ENCODE data around the gene GASK1B. TPM values are rescaled to one million over a fixed set of nuclear protein-coding genes. Genes with fewer than 3 reads are reported as not detected.

The GASK1B gene
- total and polyA plus RNA-seq, 10 donors = 2.9 to 51.3 (median 29.4) TPM

DNA sequence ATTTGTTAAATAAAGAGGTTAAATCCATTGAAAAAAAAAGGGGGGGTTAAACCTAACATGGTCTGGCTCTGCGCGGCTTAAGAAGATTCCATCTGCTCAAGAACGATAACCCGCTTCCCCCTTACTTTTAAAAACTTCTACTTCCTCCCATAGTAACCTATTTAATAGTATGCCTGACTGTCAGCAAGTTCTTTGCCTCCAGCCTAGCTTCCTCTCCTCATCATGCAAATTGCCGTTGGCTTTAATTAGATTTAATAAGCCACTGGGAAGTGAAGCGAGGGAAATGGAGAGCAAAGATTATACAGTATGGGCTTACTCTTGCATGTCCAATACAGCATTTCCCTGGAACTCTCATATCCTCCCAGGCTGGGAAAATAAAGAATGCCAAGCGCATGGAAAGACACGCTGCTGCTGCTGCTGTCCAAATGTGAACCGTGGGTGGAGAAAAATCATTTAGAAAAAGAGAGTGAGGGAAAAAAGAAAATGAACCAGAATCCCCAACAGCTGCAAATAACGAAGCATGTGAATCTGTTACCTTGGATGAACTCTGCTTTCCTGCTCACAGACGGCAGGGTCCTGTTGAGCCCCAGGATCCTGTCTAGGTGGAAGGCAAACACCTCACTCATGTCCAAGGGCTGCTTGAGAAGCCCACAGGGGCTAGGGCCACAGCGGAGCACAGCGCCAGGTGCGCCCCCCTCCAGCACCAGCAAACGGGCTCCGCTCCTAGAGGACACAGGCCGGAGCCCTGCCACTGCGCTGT is 2.7 kb downstream of the GASK1B start:
- peaks cover 0 to 71% (median 15%) of the 10 kb centered on the region in 6 donors for H3K4me1 ChIP-seq
- H3K27me3 ChIP-seq (replicated peaks in 1 of 7) = peaks cover 0 to 29% (median 11%) of the 10 kb centered on the region in 7 donors
- no peak for DNase-seq
- 7 to 28% (median 18%) methylated on average over 13 to 18 of the region's 18 CpGs for WGBS, 5 donors
- H3K4me3 ChIP-seq = peak overlapping the region in 7 of 8 donors; percentile 32 to 69 (median 44)
- H3K9me3 ChIP-seq = no peaks in the 10 kb centered on the region
- TF ChIP-seq POLR2A (IDR thresholded peaks at IDR 0.05) (no peak), POLR2AphosphoS5 (IDR thresholded peaks at IDR 0.05) (peak in 2 of 3 donors; percentile 51 to 55)
- H3K27ac ChIP-seq = peak overlapping the region; percentile 1 to 81 (median 72)
- intact Hi-C loops (cut with DNase I; ENCODE audit: low total_unique reads) = loop anchor here (10.0 kb wide), 1 partner anchor 175 kb away; no protein-coding TSS in a partner anchor
- H3K36me3 ChIP-seq = no peaks in the 10 kb centered on the region

DNA sequence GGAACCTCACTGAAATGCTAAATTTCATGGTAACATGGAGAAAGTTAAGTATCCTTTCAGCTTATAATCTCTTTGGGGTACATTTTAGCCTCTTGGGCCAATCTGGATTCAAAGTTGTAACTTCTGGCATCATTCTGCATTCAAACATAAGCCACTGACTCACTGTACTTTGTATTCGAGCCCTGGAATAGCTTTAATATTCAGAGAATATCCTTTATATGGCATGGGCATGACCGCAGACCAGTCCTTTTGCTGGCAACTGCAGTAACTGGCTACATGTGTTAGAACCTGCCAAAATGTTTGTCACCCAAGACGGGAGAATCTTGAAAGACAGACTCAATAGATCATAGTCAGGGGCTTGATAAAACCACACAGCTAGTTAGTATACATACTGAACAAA is 3.3 kb downstream of the GASK1B start:
- H3K4me1 ChIP-seq = peaks cover 0 to 67% (median 18%) of the 10 kb centered on the region in 6 donors
- H3K36me3 ChIP-seq = no peaks in the 10 kb centered on the region
- DNase-seq = no peak
- peak overlapping the region in 7 of 8 donors; percentile 1 to 69 (median 44) for H3K4me3 ChIP-seq
- intact Hi-C loops (cut with DNase I; ENCODE audit: low total_unique reads) = no loop called here
- peaks cover 0 to 29% (median 11%) of the 10 kb centered on the region in 7 donors for H3K27me3 ChIP-seq (replicated peaks in 1 of 7)
- TF ChIP-seq, protein P1, sequence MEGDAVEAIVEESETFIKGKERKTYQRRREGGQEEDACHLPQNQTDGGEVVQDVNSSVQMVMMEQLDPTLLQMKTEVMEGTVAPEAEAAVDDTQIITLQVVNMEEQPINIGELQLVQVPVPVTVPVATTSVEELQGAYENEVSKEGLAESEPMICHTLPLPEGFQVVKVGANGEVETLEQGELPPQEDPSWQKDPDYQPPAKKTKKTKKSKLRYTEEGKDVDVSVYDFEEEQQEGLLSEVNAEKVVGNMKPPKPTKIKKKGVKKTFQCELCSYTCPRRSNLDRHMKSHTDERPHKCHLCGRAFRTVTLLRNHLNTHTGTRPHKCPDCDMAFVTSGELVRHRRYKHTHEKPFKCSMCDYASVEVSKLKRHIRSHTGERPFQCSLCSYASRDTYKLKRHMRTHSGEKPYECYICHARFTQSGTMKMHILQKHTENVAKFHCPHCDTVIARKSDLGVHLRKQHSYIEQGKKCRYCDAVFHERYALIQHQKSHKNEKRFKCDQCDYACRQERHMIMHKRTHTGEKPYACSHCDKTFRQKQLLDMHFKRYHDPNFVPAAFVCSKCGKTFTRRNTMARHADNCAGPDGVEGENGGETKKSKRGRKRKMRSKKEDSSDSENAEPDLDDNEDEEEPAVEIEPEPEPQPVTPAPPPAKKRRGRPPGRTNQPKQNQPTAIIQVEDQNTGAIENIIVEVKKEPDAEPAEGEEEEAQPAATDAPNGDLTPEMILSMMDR (IDR thresholded peaks at IDR 0.05 in 8 of 11, conservative IDR thresholded peaks at IDR 0.05 in 3 of 11) = no peak
- peak overlapping the region in 7 of 8 donors; percentile 10 to 81 (median 75) for H3K27ac ChIP-seq
- no peaks in the 10 kb centered on the region for H3K9me3 ChIP-seq
- 16 to 26% (median 19%) methylated on average over 3 of the region's 3 CpGs for WGBS, 5 donors

DNA sequence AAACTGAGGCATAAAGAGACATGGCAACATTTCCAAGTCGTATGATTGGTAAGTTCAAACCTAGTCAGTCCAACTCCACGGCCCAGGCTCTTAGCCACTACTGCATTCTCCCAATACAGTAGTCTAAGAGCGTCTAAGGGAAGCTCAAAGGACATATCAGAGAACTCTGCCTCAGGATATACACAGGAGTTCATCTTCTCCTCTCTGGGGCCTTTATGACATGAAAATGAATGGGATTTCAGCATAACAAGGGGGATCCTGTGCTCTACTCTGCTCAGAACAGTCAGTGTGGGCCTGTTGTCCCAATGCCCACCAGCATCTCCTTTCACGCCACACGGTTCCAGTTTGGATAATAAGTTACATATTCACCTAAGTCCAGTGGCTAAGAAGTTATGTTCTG is 4.2 kb downstream of the GASK1B start:
- H3K4me3 ChIP-seq = peak overlapping the region in 5 of 8 donors; percentile 11 to 69 (median 44)
- H3K27ac ChIP-seq = peak overlapping the region in 5 of 8 donors; percentile 42 to 81 (median 61)
- H3K36me3 ChIP-seq = no peaks in the 10 kb centered on the region
- no peaks in the 10 kb centered on the region for H3K9me3 ChIP-seq
- DNase-seq = no peak
- intact Hi-C loops (cut with DNase I; ENCODE audit: low total_unique reads) = no loop called here
- TF ChIP-seq POLR2AphosphoS5 (IDR thresholded peaks at IDR 0.05) (no peak), POLR2A (IDR thresholded peaks at IDR 0.05) (no peak)
- TF ChIP-seq, protein P1 (IDR thresholded peaks at IDR 0.05 in 8 of 11, conservative IDR thresholded peaks at IDR 0.05 in 3 of 11) = no peak
- 60 to 90% (median 84%) methylated on average over 5 of the region's 5 CpGs for WGBS, 5 donors
- H3K4me1 ChIP-seq = peaks cover 0 to 58% (median 18%) of the 10 kb centered on the region in 6 donors
- peaks cover 0 to 29% (median 11%) of the 10 kb centered on the region in 7 donors for H3K27me3 ChIP-seq (replicated peaks in 1 of 7)

DNA sequence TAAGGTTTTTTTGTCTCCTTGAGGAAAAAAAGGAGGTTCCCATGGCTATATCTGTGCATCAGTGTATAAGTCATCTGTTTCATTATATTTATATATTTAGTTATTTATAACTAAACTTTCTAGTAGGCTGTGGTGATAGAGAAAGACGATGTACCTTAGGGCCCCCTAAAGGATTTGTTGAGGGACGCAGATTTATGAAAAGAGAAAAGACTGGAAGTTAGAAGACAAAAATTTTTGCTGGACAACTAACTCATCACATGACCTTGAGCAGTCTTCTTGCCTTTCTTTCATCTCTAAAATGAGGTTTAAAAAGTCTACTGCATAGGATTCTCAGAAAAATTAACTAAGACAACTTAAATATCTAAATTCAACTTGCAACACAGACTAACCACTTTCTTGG is 6.1 kb downstream of the GASK1B start:
- no peak for TF ChIP-seq POLR2AphosphoS5 (IDR thresholded peaks at IDR 0.05)
- TF ChIP-seq POLR2A (IDR thresholded peaks at IDR 0.05) = no peak
- TF ChIP-seq, protein P1 (IDR thresholded peaks at IDR 0.05 in 8 of 11, conservative IDR thresholded peaks at IDR 0.05 in 3 of 11) = no peak
- peak overlapping the region in 1 of 8 donors; percentile 7 for H3K4me3 ChIP-seq
- no peak overlapping the region for H3K27ac ChIP-seq
- DNase-seq = no peak
- H3K4me1 ChIP-seq = peaks cover 0 to 50% (median 12%) of the 10 kb centered on the region in 6 donors
- H3K36me3 ChIP-seq = no peaks in the 10 kb centered on the region
- H3K9me3 ChIP-seq = no peaks in the 10 kb centered on the region
- WGBS, 5 donors = 55 to 80% (median 68%) methylated on average over 2 of the region's 2 CpGs
- intact Hi-C loops (cut with DNase I; ENCODE audit: low total_unique reads) = no loop called here
- H3K27me3 ChIP-seq (replicated peaks in 1 of 7) = peaks cover 0 to 29% (median 11%) of the 10 kb centered on the region in 7 donors
